Measurements from ENCODE around the gene IPMK.

GRCh38 chr10:58243269-58243668 is 24.4 kb downstream of the IPMK start:
- TF ChIP-seq POLR2A (IDR thresholded peaks at IDR 0.05; ENCODE audit: low read depth, low read length) (no peak), PAX5 (IDR thresholded peaks at IDR 0.05; ENCODE audit: insufficient read depth, low read length, severe bottlenecking) (no peak), SPI1 (IDR thresholded peaks at IDR 0.05; ENCODE audit: low read depth, low read length) (no peak), POLR2AphosphoS5 (IDR thresholded peaks at IDR 0.05; ENCODE audit: low read depth, low read length) (no peak), TAF1 (IDR thresholded peaks at IDR 0.05; ENCODE audit: low read depth, low read length) (no peak)
